Spleen (tissue), 7 donors: Measurements from ENCODE around the gene MVK.

ENCODE experiments used
- CTCF ChIP-seq, 11 experiments: fragments of 200-600 bp in 7 of 11; fragments of 450-650 bp in 4 of 11; sonication (generic) in 4 of 11; IDR thresholded peaks in 8 of 11; conservative IDR thresholded peaks in 3 of 11; 1 replicate in 7 of 11; 2 replicates in 4 of 11; pipeline versions ENCODE4 v1.4.0 to v1.8.0; 2016 to 2021; ENCODE audit warnings: antibody characterized with exemption in 11 of 11, inconsistent platforms in 4 of 11, mild to moderate bottlenecking in 1 of 11
- POLR2A ChIP-seq, 3 donors: fragments of 450-650 bp; IDR thresholded peaks; one replicate each; pipeline ENCODE4 v1.5.1; 2017; ENCODE audit warnings: antibody characterized with exemption in 3 of 3, mild to moderate bottlenecking in 1 of 3
- donor health status: DM: no; HTN: no; CAD: no; lungs with moderate emphysema.
- donor health status: DM: no; HTN: no; CAD: no.
- donor health status: DM: no; HTN: no; CAD: no.

DNA sequence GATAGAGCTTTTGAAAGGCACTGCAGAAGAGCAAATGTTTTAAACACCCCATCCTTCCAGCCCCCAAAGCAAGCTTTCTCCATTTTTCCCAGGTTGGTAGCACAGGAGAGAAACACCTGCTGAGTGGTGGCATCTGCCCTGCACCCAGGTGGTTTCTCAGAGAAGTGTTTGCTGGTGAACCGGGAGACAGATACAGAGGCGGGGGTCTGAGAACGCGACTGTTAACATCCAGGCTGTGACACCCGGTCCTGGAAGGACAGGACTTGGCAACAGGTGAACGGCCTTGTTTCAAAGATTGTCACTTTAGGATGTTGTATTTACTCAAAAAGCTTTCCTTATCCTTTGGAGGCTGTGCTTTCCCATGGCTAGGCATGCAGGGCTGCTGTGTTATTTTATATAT is 18.8 kb upstream of the MVK start:
- no peak for TF ChIP-seq POLR2A (IDR thresholded peaks at IDR 0.05)
- TF ChIP-seq CTCF (IDR thresholded peaks at IDR 0.05 in 8 of 11, conservative IDR thresholded peaks at IDR 0.05 in 3 of 11) = no peak
